ENCODE data around the gene MNX1.

DNA sequence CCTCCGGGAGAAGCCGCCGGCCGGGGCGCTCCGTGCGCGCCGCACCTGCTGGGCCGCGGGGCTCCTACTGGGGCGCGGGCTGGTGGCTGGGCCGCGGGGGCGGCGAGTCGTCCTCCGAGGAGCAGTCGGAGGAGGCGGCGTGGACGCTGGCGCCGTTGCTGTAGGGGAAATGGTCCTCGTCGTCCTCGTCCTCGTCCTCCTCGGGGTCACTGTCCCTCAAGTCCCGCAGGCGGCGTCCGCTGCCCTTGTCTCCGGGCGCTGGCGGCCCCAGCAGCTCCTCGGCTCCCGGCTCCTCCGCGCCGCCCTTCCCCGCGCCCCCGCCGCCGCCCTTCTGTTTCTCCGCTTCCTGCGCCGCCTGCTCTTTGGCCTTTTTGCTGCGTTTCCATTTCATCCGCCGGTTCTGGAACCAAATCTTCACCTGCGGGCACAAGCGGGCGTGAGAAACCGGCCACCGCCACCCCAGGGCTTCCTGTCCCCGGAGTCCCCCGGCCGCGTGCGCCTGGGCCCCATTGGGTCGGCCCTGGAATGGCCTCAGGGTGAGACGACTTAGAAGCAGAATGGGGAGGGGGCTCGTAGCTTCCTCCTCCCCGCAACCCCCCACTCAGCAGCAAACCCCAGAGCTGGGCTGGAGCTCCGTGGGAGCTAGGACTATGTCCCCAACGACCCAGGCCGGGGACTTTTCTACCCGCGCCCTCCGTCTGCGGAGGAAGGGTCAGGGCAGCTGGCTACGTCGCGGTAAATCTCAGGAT is 4.8 kb downstream of the MNX1 start:
- TF ChIP-seq, protein P1, sequence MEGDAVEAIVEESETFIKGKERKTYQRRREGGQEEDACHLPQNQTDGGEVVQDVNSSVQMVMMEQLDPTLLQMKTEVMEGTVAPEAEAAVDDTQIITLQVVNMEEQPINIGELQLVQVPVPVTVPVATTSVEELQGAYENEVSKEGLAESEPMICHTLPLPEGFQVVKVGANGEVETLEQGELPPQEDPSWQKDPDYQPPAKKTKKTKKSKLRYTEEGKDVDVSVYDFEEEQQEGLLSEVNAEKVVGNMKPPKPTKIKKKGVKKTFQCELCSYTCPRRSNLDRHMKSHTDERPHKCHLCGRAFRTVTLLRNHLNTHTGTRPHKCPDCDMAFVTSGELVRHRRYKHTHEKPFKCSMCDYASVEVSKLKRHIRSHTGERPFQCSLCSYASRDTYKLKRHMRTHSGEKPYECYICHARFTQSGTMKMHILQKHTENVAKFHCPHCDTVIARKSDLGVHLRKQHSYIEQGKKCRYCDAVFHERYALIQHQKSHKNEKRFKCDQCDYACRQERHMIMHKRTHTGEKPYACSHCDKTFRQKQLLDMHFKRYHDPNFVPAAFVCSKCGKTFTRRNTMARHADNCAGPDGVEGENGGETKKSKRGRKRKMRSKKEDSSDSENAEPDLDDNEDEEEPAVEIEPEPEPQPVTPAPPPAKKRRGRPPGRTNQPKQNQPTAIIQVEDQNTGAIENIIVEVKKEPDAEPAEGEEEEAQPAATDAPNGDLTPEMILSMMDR (IDR thresholded peaks at IDR 0.05): no peak
- no peak for TF ChIP-seq EP300 (IDR thresholded peaks at IDR 0.05)
